ENCODE data around the gene ELOB. TPM values are rescaled to one million over a fixed set of nuclear protein-coding genes. Genes with fewer than 3 reads are reported as not detected.

ELOB gene
- total and polyA plus RNA-seq, 2 of the 13 experiments (the other 11 are each of a cell fraction or from before 2014, with no cell fraction given) = 208 to 225 TPM

DNA sequence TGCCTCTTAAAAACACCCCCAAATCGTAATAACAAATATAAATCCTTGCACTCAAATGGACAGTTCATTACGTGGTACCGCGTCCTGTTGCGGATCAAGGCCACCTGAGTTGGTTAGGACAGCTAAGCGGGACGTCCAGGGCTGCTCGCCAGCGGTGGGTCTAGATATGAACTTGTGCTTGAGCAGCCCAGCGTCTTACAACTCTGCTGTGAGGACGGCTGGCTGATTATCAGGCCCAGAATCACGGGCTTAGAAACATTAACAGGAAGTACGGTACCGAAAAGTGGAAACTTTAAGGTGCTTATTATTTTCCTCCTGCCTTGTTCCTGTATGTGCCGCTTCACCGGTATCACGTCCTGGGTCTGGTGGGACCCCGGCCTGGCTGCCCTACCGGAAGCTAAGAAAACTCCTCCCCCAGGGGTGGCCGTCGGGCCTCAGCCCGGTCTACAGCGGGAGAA lies 25.5 kb downstream of the ELOB start (continued):
- TF ChIP-seq, protein P1, sequence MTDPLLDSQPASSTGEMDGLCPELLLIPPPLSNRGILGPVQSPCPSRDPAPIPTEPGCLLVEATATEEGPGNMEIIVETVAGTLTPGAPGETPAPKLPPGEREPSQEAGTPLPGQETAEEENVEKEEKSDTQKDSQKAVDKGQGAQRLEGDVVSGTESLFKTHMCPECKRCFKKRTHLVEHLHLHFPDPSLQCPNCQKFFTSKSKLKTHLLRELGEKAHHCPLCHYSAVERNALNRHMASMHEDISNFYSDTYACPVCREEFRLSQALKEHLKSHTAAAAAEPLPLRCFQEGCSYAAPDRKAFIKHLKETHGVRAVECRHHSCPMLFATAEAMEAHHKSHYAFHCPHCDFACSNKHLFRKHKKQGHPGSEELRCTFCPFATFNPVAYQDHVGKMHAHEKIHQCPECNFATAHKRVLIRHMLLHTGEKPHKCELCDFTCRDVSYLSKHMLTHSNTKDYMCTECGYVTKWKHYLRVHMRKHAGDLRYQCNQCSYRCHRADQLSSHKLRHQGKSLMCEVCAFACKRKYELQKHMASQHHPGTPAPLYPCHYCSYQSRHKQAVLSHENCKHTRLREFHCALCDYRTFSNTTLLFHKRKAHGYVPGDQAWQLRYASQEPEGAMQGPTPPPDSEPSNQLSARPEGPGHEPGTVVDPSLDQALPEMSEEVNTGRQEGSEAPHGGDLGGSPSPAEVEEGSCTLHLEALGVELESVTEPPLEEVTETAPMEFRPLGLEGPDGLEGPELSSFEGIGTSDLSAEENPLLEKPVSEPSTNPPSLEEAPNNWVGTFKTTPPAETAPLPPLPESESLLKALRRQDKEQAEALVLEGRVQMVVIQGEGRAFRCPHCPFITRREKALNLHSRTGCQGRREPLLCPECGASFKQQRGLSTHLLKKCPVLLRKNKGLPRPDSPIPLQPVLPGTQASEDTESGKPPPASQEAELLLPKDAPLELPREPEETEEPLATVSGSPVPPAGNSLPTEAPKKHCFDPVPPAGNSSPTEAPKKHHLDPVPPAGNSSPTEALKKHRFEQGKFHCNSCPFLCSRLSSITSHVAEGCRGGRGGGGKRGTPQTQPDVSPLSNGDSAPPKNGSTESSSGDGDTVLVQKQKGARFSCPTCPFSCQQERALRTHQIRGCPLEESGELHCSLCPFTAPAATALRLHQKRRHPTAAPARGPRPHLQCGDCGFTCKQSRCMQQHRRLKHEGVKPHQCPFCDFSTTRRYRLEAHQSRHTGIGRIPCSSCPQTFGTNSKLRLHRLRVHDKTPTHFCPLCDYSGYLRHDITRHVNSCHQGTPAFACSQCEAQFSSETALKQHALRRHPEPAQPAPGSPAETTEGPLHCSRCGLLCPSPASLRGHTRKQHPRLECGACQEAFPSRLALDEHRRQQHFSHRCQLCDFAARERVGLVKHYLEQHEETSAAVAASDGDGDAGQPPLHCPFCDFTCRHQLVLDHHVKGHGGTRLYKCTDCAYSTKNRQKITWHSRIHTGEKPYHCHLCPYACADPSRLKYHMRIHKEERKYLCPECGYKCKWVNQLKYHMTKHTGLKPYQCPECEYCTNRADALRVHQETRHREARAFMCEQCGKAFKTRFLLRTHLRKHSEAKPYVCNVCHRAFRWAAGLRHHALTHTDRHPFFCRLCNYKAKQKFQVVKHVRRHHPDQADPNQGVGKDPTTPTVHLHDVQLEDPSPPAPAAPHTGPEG (CRISPR knock-in tag; IDR thresholded peaks at IDR 0.05) = peak; percentile 25; the same call in 1 of the 2 replicates
- TF ChIP-seq, protein P2, sequence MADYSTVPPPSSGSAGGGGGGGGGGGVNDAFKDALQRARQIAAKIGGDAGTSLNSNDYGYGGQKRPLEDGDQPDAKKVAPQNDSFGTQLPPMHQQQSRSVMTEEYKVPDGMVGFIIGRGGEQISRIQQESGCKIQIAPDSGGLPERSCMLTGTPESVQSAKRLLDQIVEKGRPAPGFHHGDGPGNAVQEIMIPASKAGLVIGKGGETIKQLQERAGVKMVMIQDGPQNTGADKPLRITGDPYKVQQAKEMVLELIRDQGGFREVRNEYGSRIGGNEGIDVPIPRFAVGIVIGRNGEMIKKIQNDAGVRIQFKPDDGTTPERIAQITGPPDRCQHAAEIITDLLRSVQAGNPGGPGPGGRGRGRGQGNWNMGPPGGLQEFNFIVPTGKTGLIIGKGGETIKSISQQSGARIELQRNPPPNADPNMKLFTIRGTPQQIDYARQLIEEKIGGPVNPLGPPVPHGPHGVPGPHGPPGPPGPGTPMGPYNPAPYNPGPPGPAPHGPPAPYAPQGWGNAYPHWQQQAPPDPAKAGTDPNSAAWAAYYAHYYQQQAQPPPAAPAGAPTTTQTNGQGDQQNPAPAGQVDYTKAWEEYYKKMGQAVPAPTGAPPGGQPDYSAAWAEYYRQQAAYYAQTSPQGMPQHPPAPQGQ (CRISPR knock-in tag; IDR thresholded peaks at IDR 0.05; ENCODE audit: borderline replicate concordance) = no peak
- TF ChIP-seq ATAD3A (CRISPR knock-in tag; IDR thresholded peaks at IDR 0.05) = no peak
- peak; percentile 84; the same call in 1 of the 2 replicates for TF ChIP-seq HOXA5 (CRISPR knock-in tag; IDR thresholded peaks at IDR 0.05)
- TF ChIP-seq SAP130 (CRISPR knock-in tag; IDR thresholded peaks at IDR 0.05; ENCODE audit: low read depth) = peak; percentile 55; the same call in 1 of the 2 replicates
- no peak; the same call in 1 of the 2 replicates for TF ChIP-seq CCDC6 (CRISPR knock-in tag; IDR thresholded peaks at IDR 0.05)
- TF ChIP-seq MAF1 (CRISPR knock-in tag; IDR thresholded peaks at IDR 0.05; ENCODE audit: borderline replicate concordance) = peak; percentile 25; the same call in 1 of the 2 replicates
- TF ChIP-seq, protein P3, sequence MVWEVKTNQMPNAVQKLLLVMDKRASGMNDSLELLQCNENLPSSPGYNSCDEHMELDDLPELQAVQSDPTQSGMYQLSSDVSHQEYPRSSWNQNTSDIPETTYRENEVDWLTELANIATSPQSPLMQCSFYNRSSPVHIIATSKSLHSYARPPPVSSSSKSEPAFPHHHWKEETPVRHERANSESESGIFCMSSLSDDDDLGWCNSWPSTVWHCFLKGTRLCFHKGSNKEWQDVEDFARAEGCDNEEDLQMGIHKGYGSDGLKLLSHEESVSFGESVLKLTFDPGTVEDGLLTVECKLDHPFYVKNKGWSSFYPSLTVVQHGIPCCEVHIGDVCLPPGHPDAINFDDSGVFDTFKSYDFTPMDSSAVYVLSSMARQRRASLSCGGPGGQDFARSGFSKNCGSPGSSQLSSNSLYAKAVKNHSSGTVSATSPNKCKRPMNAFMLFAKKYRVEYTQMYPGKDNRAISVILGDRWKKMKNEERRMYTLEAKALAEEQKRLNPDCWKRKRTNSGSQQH (CRISPR knock-in tag; IDR thresholded peaks at IDR 0.05; ENCODE audit: low read depth) = 0 out of 2 replicates have a peak, but pooled peaks have one; percentile 21
- TF ChIP-seq ELF3 (CRISPR knock-in tag; IDR thresholded peaks at IDR 0.05) = peak; percentile 59
- TF ChIP-seq LCORL (IDR thresholded peaks at IDR 0.05) = 0 out of 2 replicates have a peak, but pooled peaks have one; percentile 3
- TF ChIP-seq LCORL (CRISPR knock-in tag; IDR thresholded peaks at IDR 0.05) = no peak; the same call in 1 of the 2 replicates
- TF ChIP-seq, protein P4, sequence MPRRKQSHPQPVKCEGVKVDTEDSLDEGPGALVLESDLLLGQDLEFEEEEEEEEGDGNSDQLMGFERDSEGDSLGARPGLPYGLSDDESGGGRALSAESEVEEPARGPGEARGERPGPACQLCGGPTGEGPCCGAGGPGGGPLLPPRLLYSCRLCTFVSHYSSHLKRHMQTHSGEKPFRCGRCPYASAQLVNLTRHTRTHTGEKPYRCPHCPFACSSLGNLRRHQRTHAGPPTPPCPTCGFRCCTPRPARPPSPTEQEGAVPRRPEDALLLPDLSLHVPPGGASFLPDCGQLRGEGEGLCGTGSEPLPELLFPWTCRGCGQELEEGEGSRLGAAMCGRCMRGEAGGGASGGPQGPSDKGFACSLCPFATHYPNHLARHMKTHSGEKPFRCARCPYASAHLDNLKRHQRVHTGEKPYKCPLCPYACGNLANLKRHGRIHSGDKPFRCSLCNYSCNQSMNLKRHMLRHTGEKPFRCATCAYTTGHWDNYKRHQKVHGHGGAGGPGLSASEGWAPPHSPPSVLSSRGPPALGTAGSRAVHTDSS (CRISPR knock-in tag; conservative IDR thresholded peaks at IDR 0.05) = no peak
- peak; percentile 13 for TF ChIP-seq MEIS2 (CRISPR knock-in tag; IDR thresholded peaks at IDR 0.05)
- TF ChIP-seq RXRA (CRISPR knock-in tag; IDR thresholded peaks at IDR 0.05) = no peak
- TF ChIP-seq ZC3H4 (CRISPR knock-in tag; IDR thresholded peaks at IDR 0.05; ENCODE audit: borderline replicate concordance) = peak; percentile 92
- TF ChIP-seq, protein P5, sequence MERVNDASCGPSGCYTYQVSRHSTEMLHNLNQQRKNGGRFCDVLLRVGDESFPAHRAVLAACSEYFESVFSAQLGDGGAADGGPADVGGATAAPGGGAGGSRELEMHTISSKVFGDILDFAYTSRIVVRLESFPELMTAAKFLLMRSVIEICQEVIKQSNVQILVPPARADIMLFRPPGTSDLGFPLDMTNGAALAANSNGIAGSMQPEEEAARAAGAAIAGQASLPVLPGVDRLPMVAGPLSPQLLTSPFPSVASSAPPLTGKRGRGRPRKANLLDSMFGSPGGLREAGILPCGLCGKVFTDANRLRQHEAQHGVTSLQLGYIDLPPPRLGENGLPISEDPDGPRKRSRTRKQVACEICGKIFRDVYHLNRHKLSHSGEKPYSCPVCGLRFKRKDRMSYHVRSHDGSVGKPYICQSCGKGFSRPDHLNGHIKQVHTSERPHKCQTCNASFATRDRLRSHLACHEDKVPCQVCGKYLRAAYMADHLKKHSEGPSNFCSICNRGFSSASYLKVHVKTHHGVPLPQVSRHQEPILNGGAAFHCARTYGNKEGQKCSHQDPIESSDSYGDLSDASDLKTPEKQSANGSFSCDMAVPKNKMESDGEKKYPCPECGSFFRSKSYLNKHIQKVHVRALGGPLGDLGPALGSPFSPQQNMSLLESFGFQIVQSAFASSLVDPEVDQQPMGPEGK (CRISPR knock-in tag; IDR thresholded peaks at IDR 0.05) = peak; percentile 66

All from HepG2 (cell line).